SIG-M5 (cell line): ENCODE measurements around the gene IRX3.

Source experiments
- DNase-seq: peaks from one replicate; lab custom pipeline; 2025; lab: John Stamatoyannopoulos, UW

Gene IRX3

DNA sequence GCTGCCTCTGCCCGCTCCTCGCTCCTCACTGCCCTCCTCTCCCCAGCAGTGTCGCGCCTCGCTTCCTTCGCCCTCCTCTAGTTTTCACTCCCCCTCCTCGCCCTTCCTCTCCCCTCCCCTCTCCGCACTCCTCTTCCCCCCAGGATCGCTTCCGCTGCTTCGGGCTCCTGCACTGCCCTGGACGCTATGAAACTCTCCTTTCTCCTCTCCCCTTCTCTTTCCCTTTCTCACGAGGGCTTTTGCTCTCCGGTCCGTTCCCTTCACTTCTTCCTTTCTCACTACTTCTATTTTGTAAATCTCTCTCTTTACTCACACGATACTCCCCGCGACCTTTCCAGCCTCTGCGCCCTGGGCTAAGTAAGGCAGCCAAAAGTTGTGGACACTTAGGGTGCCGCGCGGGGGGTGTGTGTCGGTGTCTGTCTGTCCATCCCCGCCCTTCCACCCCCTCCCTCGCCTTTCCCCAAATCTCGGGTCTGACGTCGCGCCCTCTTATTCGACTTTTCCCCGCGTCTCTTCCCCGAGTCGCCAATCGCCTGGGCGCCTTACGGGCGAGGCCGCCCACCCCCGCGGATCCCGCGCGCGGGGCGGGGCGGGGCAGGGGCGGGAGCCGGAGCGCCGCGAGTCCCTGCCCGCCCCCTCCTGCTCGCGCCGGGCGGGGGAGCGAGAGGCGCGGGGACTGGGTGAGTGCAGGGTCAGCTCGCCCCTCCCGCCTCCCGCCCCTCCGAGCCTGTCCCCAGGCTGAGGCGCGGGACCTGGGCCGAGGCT lies at the start of gene IRX3:
Gene IRX3, minus strand, starts transcription at position 422 of the 765 bp plus-strand sequence. CDS start 737 bp downstream, outside the sequence.
- DNase-seq = peak; percentile 35

- no peak for DNase-seq
Observed at GRCh38 chr16:54335230-54335629, 48.6 kb upstream of the IRX3 start.

DNA sequence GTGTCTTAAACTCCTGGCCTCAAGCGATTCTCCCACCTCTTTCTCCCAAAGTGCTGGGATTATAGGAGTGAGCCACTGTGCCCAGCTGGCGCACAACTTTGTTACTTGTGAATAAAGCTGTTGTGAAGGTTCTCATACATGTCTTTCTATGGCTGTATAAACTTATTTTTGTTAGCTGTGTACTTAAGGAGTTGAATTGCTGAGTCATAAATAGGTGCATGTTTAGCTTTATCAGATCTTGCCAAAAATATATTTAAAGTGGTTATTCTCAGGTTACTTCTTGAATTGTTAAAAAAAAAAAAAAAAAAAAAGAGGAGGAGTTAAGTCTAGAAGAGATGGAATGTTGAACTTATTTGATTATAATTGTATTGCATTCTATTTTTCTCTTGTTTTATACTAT lies 47.6 kb upstream of the IRX3 start:
- no peak for DNase-seq

GRCh38 chr16:54331241-54332002 lies 44.8 kb upstream of the IRX3 start:
- DNase-seq = no peak

- DNase-seq = no peak
Observed at GRCh38 chr16:54327609-54328008, 41.0 kb upstream of the IRX3 start.

DNA sequence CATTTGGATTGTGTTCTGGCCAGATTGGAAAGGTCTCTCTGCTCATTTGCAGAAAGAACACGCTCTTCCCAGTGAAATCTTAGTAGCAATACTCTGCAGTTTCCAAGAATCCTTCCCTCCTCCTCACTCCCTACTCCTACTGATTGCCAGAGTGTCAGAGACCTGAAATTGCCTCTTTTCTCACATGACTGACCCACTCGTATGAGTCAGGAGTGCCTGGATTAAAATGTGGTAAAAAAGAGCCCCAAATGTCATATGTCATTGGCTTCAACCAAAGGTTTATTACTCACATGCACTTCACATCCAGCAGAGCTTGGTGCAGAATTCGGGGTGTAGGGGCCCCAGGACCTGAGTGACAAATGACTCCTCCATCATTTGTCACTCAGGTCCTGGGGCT lies 39.7 kb upstream of the IRX3 start:
- DNase-seq = no peak

- DNase-seq = no peak
Observed at GRCh38 chr16:54325616-54326265, 39.2 kb upstream of the IRX3 start.

- no peak for DNase-seq
Observed at GRCh38 chr16:54324716-54325115, 38.1 kb upstream of the IRX3 start.

- DNase-seq = no peak
Observed at GRCh38 chr16:54320697-54321340, 34.2 kb upstream of the IRX3 start.

DNA sequence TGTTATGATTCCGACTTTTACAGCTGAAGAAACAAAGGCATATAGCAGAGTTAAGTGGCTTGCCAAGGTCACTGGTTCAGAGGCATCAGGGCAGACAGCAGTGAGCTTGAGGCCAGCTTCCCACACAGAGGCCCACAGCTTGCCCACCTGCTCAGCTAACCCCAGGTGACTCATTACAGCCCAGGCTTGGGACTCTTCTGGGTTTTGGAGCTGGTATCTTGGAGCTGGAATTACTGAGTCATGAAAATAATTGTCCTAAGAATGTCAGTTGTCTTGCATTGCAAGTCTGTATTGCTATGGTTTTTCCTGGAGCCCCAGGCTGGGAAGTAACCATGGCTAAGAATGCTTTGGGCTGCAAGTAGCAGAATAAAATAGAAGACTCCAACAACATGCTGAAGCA lies 32.4 kb upstream of the IRX3 start:
- no peak for DNase-seq

GRCh38 chr16:54317101-54317611 lies 30.6 kb upstream of the IRX3 start:
- DNase-seq = no peak

- no peak for DNase-seq
Observed at GRCh38 chr16:54316095-54316889, 29.7 kb upstream of the IRX3 start.

DNA sequence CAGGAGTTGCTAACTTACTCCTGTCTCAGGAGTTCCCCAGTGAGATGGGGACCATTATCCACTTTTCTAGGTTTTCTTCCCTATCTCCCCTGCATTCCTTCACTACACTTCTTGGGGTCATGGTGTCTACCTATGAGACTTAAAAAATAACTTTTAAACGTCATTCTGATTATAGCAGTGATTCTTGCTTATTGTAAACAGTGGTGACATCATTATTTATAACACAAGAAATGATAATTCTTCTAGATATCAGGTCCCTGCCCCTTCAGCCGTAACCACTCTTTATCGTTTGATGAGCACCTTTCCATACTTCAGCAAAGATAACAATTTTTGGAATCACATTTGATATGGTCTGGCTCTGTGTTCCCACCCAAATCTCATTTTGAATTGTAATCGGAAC lies 27.2 kb upstream of the IRX3 start:
- DNase-seq = no peak

GRCh38 chr16:54312502-54312991 lies 26.0 kb upstream of the IRX3 start:
- DNase-seq = no peak

DNA sequence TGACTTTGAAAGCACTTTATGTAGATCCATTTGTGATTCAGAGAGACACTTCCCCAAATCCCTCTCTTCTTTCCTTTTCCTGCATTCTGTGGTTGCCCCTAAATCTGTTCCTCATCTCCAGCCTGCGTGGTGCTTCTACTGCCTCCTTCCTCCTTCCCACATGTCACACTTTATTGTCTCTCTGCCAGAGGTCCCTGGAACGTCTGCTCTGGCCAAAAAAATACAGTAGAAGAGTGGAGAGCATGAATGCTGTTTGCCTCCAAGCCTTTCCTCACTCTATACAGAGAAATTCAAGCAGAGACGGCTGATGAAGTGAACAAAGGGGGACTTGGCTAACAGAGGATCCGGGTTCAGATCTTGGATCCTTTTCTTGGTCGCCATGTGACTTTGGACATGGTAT lies 22.8 kb upstream of the IRX3 start:
- DNase-seq = no peak

DNA sequence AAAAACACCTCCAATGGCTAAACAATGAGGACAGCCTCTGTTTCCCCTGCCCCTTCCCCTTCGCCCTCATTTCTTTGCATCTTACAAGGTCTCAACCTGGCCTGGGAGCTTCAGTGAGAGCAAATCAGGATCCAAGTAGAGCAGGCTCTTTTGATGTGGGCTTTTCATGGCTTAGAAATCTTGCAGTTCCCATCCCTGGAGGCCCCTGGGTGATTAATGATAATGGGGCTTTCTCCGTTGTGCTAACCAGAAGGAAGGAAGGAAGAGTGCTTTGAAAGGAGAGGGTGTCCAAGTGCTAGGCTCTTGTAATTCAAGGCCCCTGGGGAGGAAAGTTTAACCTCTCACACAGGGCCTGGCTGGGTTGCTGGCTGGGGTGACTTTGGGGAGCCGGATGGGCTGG lies 18.5 kb upstream of the IRX3 start:
- DNase-seq = no peak

GRCh38 chr16:54303613-54304012 lies 17.0 kb upstream of the IRX3 start:
- DNase-seq = no peak

DNA sequence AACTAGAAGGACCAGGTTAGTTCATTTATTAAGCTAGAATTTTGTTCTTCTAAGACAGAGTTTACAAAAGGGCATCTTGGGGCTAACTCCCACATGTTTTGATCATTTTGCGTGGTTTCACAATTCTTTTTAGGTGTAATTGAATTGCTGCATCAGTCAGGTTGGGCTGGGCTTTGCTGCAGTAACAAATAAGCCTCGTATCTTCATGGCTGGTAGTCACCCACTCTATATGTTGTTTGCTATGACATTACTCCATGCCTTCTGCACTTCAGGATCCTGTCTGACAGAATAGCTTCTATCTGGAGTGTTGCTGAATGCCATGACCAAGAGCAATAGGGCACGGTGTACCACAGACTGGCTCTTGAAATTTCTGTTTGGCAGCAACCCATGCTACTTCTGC lies 10.6 kb upstream of the IRX3 start:
- DNase-seq = no peak

DNA sequence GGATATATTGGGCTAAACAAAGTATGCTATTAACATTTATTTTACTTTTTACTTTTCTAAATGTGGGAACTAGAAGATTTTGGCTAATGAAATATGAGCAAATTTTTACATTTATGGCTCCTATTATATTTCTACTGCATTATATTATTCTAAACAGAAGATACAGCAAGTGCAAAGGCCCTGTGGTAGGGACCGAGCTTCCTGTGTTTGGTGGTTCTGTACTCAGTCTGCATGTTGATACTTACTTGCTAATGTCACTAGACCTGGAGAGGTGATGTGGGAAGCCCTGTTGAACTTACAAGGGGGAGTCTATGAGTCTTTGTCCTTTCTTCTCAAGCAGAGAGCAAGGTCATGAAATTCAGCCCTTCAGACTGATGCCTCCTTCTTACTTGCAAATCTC lies 10.0 kb upstream of the IRX3 start:
- no peak for DNase-seq

DNA sequence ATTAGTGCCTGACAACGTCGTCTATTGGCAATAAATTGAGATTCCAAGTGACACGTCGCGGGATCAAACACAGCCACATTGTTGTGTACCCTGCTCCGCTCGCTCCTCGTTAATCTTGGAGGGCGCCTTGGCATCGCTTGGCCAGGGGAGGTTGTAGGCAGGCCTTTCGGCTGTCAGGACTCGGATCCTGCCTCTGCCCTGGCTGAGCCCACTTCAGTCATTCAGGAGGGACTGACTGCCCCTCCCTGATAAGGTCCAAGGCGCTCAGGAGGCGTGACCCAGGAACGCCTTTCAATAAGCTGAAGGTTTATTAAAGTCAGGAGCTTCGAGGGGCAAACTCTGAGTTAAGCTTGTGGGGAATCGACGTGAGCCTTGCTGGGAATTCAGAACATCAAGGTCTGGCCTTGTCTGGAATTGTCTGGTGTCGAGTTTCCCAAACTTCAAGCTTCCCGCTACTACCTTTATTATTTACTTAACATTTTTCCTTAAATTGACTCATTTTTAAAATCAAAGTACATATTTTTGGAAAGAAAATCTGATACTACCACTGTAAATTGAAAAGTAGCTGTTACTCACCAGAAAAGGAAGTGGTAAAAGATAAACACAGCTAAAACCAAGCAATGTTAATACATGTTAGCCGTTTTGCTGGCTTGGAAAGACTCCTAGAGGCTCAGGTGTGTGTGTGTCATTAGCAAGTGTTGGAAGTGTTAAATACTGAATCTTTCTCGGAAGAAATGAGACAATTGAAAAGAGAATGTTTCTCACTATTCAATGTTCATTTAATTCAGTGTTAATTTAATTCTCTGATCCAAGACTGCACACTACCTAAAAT lies 5.3 kb upstream of the IRX3 start:
- DNase-seq = no peak
